Measurements from ENCODE around the gene MACROD2.

The MACROD2 gene

DNA sequence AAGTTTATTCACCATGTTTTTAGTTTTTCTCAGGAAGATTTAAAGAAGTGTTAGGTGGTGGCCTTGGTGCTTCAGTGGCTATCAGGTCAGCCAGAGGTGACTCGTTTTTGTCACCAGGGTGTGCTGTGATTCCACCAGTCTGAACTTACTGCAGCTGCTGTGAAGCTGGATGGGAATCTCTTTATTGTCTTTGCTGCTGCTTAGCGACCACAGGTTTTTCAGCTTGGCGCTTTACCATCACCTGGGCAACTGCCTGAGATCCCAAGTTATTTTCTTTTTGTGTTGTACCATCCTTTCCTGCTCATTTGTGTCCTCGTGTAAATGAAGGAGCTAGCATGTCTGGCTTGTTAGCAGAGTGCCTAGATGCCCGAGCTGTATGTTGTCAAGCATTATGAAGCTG is 146.9 kb downstream of the MACROD2 start:
- TF ChIP-seq, protein P1, sequence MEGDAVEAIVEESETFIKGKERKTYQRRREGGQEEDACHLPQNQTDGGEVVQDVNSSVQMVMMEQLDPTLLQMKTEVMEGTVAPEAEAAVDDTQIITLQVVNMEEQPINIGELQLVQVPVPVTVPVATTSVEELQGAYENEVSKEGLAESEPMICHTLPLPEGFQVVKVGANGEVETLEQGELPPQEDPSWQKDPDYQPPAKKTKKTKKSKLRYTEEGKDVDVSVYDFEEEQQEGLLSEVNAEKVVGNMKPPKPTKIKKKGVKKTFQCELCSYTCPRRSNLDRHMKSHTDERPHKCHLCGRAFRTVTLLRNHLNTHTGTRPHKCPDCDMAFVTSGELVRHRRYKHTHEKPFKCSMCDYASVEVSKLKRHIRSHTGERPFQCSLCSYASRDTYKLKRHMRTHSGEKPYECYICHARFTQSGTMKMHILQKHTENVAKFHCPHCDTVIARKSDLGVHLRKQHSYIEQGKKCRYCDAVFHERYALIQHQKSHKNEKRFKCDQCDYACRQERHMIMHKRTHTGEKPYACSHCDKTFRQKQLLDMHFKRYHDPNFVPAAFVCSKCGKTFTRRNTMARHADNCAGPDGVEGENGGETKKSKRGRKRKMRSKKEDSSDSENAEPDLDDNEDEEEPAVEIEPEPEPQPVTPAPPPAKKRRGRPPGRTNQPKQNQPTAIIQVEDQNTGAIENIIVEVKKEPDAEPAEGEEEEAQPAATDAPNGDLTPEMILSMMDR (IDR thresholded peaks at IDR 0.05; ENCODE audit: control insufficient read depth, insufficient read depth, low read depth, low read length, missing control alignments), result no peak
- no peak overlapping the region for H3K4me3 ChIP-seq (ENCODE audit: control insufficient read depth, low read depth, low read length)
- DNase-seq (ENCODE audit: low read depth), result no peak

DNA sequence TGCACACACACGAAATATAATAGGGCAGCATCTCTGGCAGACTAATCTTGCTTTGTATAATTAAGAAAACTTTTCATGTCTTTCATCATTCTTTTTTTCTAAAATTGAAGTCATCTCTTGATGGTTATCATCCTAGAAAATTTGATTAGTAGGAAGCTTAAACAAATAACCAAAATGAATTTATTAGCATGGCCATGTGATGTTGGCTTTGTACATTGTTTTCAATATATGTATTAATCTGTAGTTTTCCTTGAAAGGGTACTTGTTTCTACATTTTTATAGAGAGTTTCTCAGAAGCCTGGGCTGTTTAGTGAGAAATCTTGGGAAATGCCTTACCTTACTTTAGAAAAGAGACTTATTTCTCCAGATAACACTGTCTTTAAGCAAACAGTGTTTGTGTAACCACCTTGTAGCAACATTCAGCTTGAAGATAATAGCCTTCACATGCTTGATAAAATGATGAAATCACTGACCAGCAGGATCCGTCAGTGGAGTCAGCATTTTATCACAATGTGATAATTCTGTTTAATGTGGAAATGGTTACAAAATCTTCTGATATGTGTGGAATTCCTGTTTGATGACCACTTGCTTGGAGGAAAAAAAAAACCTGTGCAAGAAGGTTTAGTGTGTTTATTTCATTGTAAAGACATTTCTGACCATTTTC is 147.8 kb downstream of the MACROD2 start:
- TF ChIP-seq, protein P1 (IDR thresholded peaks at IDR 0.05; ENCODE audit: control insufficient read depth, insufficient read depth, low read depth, low read length, missing control alignments), result no peak
- DNase-seq (ENCODE audit: low read depth), result peak; percentile 7
- no peak overlapping the region for H3K4me3 ChIP-seq (ENCODE audit: control insufficient read depth, low read depth, low read length)

DNA sequence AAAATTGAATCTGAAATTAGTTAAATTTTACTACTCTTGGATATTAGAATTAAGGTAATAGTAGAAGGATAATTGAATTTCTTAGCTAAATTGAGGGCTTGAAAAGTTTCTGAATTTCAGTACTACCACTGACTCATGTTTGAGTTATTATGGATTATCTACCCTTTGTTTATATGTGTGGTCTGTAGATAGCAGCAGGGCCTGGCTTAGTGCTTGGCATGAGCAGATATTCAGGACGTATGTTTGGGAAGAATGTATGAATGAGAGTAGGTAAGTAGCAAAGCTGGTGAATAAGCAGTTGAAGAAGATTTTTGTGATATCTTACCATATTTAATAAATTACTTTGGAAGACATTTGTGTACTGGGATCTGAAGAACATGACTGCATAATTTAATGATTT is 152.7 kb downstream of the MACROD2 start:
- TF ChIP-seq, protein P1 (IDR thresholded peaks at IDR 0.05; ENCODE audit: control insufficient read depth, insufficient read depth, low read depth, low read length, missing control alignments), result no peak
- no peak for DNase-seq (ENCODE audit: low read depth)
- no peak overlapping the region for H3K4me3 ChIP-seq (ENCODE audit: control insufficient read depth, low read depth, low read length)

DNA sequence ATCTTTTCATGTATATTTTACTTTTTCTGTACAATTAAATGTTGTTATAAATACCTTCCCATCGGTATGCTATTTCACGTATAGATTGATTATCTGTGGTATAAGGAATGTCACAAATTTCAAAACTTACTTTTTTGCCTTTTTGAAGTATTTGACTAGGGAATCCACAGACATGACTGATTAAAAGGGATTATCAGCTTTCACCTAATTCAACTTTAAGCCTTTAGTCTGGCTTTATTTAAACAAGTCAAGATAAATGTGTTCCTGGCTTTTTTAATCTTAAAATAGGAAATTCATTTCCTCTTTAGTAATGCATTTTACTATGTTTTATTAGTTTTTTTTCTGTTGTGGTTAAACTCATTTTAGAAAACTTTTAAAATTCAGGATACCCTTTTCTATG is 160.0 kb downstream of the MACROD2 start:
- TF ChIP-seq, protein P1 (IDR thresholded peaks at IDR 0.05; ENCODE audit: control insufficient read depth, insufficient read depth, low read depth, low read length, missing control alignments), result no peak
- no peak for DNase-seq (ENCODE audit: low read depth)
- H3K4me3 ChIP-seq (ENCODE audit: control insufficient read depth, low read depth, low read length), result no peak overlapping the region

DNA sequence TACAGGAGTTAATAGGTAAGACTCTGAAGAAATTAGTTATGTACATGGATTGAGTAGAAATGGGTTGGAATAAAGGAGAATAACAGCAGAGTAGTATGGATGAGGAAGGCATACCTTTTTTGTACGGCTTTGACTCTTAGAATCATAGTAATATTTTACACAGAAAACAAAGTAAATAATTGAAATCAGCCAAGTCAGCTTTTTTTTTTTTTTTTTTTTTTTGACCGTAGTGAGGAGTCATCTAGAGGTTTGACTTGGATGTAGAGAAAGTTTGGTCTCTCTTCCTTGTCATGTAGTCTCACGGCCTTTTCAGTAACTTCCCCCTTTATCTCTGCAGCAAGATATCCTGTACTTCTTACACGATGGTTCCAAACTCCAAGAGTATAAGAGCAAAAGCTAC is 183.2 kb downstream of the MACROD2 start:
- TF ChIP-seq, protein P1 (IDR thresholded peaks at IDR 0.05; ENCODE audit: control insufficient read depth, insufficient read depth, low read depth, low read length, missing control alignments), result no peak
- no peak for DNase-seq (ENCODE audit: low read depth)
- no peak overlapping the region for H3K4me3 ChIP-seq (ENCODE audit: control insufficient read depth, low read depth, low read length)

DNA sequence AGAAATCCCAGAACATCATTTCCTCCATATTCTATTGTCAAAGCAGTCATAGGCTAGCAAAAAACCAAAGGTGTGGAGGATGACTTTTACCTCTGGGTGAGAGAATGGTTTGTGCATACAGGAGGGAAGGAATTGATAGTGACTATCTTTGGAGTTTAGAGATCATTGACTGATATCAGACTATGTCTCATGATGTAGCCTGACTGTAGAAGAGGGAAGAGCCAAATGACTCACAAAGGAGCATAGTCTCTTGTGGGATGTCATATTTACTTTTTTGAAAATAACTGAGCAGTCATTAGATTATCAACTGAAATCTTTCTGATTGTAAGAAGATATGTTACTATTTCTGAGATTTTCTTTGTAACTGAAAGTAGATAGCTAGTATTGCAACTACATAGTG is 183.6 kb downstream of the MACROD2 start:
- DNase-seq (ENCODE audit: low read depth), result no peak
- TF ChIP-seq, protein P1 (IDR thresholded peaks at IDR 0.05; ENCODE audit: control insufficient read depth, insufficient read depth, low read depth, low read length, missing control alignments), result no peak

More for the DNA sequence above, 183.6 kb downstream of the MACROD2 start:
- H3K4me3 ChIP-seq (ENCODE audit: control insufficient read depth, low read depth, low read length), result no peak overlapping the region
